Omental fat pad (tissue), 4 donors: ENCODE data around the gene CTRL. TPM values are rescaled to one million over a fixed set of nuclear protein-coding genes. Genes with fewer than 3 reads are reported as not detected.

ENCODE experiments used
- ATAC-seq: fragments of 150-250 bp; one replicate; pipeline ENCODE4 v1.9.1; 2016; ENCODE audit warnings: mild to moderate bottlenecking, moderate library complexity; ENCODE audit not compliant: low FRiP score
- DNase-seq: peaks from one replicate; pipeline ENCODE4 v3.0.0-alpha.2; 2019; ENCODE audit warnings: low spot score
- total RNA-seq, 4 donors: library from RNA; depleted of rRNA; stranded (reverse); fragments of >200 nt; gene quantifications; one replicate each; pipeline ENCODE4 v1.1.0, GENCODE V29; 2016
- TF ChIP-seq, protein P1 (sequence below), 3 donors: fragments of 450-650 bp; IDR thresholded peaks; one replicate each; pipeline ENCODE4 v1.5.1; 2016 to 2017; ENCODE audit warnings: antibody characterized with exemption in 3 of 3, mild to moderate bottlenecking in 3 of 3, moderate library complexity in 2 of 3

Gene CTRL
- total RNA-seq, 4 donors from 2014 or later: 0.65 to 5.0 (median 2.3) TPM

DNA sequence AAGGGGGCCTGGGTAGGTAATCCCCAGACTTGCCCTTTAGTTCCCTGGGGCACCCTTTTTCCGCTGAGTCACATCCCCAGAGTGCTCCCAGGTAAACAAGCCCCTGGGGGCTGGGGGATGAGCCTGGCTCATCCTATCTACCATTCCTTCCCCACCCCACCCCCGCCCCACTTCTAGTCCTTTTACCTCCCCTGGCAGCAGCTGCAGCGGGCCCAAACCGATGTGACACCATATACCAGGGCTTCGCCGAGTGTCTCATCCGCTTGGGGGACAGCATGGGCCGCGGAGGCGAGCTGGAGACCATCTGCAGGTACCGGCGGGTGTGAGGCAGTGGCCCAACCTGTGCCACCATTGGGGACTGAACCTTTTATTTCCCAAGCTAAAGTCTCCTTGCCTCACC, 46.1 kb downstream of the CTRL start:
- TF ChIP-seq, protein P1, sequence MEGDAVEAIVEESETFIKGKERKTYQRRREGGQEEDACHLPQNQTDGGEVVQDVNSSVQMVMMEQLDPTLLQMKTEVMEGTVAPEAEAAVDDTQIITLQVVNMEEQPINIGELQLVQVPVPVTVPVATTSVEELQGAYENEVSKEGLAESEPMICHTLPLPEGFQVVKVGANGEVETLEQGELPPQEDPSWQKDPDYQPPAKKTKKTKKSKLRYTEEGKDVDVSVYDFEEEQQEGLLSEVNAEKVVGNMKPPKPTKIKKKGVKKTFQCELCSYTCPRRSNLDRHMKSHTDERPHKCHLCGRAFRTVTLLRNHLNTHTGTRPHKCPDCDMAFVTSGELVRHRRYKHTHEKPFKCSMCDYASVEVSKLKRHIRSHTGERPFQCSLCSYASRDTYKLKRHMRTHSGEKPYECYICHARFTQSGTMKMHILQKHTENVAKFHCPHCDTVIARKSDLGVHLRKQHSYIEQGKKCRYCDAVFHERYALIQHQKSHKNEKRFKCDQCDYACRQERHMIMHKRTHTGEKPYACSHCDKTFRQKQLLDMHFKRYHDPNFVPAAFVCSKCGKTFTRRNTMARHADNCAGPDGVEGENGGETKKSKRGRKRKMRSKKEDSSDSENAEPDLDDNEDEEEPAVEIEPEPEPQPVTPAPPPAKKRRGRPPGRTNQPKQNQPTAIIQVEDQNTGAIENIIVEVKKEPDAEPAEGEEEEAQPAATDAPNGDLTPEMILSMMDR (IDR thresholded peaks at IDR 0.05): no peak
- no peak for ATAC-seq
- DNase-seq: no peak

DNA sequence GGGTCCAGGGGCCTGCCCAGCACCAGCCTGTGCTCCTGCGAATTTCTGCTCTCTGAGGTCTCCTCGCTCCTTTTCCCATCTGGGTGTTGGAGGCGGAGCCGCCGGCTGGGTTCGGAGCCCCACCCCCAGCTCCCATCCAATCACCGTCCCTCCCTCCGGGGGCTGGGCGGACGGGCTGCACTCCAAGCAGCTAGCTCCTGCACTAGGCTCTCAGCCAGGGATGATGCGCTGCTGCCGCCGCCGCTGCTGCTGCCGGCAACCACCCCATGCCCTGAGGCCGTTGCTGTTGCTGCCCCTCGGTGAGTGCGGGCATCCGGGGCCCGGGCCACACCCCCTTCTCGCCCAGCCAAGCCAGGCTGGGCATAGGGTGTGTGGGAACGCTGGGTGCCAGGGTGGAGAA, 47.0 kb downstream of the CTRL start, which contains the start of gene NRN1L:
NRN1L (plus strand) TSS at position 202 of the 400 bp plus-strand sequence; CDS start at position 221, 19 bp downstream.
- TF ChIP-seq, protein P1 (IDR thresholded peaks at IDR 0.05): no peak
- peak; percentile 86 for ATAC-seq
- peak; percentile 53 for DNase-seq

DNA sequence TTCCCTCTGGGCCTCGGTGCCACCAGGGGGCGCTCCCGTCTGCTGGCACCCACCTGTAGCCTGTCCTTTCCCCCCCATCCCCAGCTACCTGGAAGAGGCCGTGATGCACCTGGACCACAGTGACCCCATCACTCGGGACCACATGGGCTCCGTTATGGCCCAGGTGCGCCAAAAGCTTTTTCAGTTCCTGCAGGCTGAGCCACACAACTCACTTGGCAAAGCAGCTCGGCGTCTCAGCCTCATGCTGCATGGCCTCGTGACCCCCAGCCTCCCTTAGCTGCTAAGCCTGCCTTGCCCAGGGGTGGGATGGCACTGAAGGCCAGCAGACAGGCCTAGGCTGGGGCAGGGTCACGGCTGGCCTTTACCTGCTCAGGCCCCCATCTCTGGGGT, 47.8 kb downstream of the CTRL start:
- ATAC-seq: no peak
- peak; percentile 62 for DNase-seq
- TF ChIP-seq, protein P1 (IDR thresholded peaks at IDR 0.05): peak in 1 of 3 donors; percentile 64

DNA sequence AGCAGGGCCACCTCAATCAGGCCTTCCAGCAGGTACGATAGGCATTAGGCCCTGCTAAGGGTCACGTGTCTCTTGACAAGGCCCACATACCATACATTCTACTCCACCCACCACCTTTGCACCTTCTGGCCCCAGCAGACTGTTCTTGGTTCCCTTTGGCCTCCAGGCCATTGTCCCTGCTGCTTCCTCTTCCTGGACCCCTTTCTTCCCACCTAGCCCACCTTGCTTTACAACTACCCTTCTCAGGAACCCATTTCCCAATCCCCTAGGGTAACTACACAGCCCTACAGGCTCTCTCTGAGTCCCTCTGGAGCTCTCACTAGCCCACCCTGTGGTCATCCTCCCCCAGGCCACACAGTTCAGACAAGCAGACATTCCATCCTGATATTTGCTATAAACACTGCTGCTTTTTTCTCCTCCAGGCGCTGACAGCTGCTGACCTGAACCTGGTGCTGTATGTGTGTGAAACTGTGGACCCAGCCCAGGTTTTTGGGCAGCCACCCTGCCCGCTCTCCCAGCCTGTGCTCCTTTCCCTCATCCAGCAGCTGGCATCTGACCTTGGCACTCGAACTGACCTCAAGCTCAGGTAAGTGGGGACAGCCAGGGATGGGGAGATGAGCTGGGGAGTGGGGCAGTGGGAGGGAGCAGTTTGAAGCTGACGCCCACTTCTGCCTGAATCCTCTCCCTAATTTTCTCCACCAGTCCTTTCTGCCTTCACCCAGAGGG, 48.4 kb downstream of the CTRL start:
- DNase-seq (no peak), ATAC-seq (no peak)
- TF ChIP-seq, protein P1 (IDR thresholded peaks at IDR 0.05): no peak

DNA sequence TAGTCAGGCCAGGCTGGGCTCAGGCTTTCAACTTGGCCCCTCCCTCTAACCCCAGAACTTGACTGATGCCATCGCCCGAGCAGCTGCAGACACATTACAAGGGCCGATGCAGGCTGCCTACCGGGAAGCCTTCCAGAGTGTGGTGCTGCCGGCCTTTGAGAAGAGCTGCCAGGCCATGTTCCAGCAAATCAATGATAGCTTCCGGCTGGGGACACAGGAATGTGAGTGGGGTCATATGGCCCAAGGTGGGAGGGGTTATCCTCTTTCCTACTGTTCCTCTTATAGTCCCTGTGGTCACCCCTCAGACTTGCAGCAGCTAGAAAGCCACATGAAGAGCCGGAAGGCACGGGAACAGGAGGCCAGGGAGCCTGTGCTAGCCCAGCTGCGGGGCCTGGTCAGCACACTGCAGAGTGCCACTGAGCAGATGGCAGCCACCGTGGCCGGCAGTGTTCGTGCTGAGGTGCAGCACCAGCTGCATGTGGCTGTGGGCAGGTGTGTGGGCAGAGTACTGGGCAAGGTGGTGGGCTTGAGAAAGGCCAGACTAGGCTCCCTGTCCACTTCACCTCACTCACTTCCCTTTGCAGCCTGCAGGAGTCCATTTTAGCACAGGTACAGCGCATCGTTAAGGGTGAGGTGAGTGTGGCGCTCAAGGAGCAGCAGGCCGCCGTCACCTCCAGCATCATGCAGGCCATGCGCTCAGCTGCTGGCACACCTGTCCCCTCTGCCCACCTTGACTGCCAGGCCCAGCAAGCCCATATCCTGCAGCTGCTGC, 49.1 kb downstream of the CTRL start:
- ATAC-seq: no peak
- TF ChIP-seq, protein P1 (IDR thresholded peaks at IDR 0.05): no peak
- DNase-seq: no peak

DNA sequence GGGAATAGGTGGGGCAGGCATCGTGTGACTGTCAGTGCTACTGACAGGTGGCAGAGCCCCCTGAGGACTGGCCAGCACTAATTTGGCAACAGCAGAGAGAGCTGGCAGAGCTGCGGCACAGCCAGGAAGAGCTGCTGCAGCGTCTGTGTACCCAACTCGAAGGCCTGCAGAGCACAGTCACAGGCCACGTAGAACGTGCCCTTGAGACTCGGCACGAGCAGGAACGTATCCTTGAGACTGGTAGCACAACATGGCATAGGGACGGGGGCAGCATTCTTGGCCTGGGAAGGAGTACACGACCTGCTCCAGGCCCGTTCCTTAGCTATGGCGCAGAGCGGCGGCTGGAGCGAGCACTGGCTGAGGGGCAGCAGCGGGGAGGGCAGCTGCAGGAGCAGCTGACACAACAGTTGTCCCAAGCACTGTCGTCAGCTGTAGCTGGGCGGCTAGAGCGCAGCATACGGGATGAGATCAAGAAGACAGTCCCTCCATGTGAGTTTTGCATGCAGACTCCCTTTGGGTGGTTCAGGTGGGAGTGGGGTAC, 50.0 kb downstream of the CTRL start:
- TF ChIP-seq, protein P1 (IDR thresholded peaks at IDR 0.05): no peak
- ATAC-seq: no peak

More for the DNA sequence above, 50.0 kb downstream of the CTRL start:
- DNase-seq: no peak
